ENCODE measurements around the gene PTPN3.

The PTPN3 gene

GRCh38 chr9:109335121-109335520 is 163.0 kb downstream of the PTPN3 start:
- no peak for DNase-seq (ENCODE audit: low read depth)

- DNase-seq (ENCODE audit: low read depth), result no peak
Observed at GRCh38 chr9:109331353-109331752, 166.8 kb downstream of the PTPN3 start.

GRCh38 chr9:109329638-109330258 is 168.4 kb downstream of the PTPN3 start:
- DNase-seq (ENCODE audit: low read depth), result no peak

GRCh38 chr9:109328978-109329637 is 169.0 kb downstream of the PTPN3 start:
- DNase-seq (ENCODE audit: low read depth), result no peak

Measured in stimulated activated CD8-positive, alpha-beta memory T cell treated with anti-CD3 and anti-CD28 coated beads, Interleukin-12 subunit alpha, Interleukin-12 subunit beta, amount 100 ng/mL, for 4 hours (primary cell).